GM18873 (cell line): ENCODE results near the gene EIPR1.

ENCODE experiments used
- ATAC-seq: cut with Tn5 transposase; IDR thresholded peaks from one replicate; pipeline ENCODE4 v1.9.1; 2021; ENCODE audit warnings: mild to moderate bottlenecking, moderate library complexity, moderate number of reproducible peaks; ENCODE audit not compliant: unreplicated experiment, low FRiP score

EIPR1 gene

GRCh38 chr2:3377612-3378432 is at the start of gene EIPR1:
TSS of gene EIPR1 (minus strand) at chr2:3377818. CDS start at chr2:3377689, 129 bp downstream.
- ATAC-seq, result peak; percentile 85

- ATAC-seq, result no peak
These were observed 49.7 kb upstream of the EIPR1 start for GRCh38 chr2:3427272-3427671.

- no peak for ATAC-seq
These were observed 49.0 kb upstream of the EIPR1 start for GRCh38 chr2:3426615-3427014.

- ATAC-seq, result no peak
These were observed 46.7 kb upstream of the EIPR1 start for GRCh38 chr2:3424171-3424795.

GRCh38 chr2:3423492-3424170 is 46.0 kb upstream of the EIPR1 start:
- peak; percentile 58 for ATAC-seq

DNA sequence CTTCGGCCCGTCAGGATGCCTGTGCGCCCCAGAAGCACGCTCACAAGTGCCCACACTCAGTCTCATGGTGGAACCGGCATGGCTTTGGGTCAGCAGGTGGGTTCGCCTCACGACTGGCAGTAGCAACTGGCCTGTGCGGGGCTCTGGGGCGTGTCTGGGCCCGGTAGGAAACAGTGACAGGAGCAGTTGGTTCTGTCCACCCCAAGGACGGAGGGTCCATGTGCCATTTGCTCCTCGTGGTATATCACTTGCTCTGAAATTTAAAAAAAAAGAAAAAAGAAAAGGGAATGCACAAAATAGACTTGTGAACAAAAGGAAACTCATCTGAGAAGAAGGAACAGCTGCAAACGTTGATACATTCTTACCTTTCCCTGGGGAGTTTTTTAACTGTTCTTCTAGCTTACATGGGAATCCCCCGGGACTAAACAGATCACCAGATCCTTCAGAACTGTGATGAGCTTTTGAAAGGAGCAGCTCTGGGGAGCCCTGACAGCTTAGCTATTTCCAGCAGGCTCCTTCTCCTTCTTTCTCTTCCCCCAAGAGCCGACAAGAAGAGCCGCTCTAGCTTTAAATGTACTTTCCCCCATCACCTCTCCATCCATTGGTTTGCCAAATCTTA is 44.7 kb upstream of the EIPR1 start:
- ATAC-seq, result peak; percentile 50

GRCh38 chr2:3421580-3421979 is 44.0 kb upstream of the EIPR1 start:
- no peak for ATAC-seq

- ATAC-seq, result no peak
These were observed 43.3 kb upstream of the EIPR1 start for GRCh38 chr2:3420769-3421397.

DNA sequence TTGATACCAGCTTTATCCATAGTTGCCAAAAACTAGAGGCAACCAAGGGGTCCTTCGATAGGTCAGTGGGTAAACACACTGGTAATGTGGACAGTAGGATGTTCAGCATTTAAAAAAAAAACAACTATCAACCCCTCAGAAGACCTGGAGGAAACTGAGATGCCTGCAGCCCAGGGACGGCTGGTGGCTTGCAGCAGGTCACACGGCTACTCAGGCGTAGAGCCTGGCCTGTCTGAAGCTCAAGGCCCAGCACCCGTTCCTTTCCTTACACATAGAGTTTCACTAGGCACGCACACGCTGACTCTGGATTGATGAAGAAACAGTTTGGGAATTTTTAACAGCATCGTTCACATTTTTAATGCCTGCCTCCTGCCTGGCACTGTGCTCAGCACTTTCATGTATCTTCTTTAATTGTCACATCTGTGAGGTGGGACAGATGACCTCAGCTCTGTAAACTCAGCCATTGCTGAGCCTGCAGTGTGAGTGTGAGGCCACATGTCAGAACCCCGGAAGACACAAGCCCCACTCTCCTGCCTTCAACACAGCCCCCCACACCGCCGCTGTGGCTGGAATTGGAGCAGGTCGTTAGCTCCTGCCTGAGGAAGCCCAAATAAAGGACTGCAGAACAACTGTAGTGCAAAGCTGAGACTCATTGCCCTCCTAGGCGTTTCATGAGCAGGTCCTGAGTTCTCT is 42.6 kb upstream of the EIPR1 start:
- ATAC-seq, result no peak

GRCh38 chr2:3418766-3419404 is 41.3 kb upstream of the EIPR1 start:
- ATAC-seq, result no peak

DNA sequence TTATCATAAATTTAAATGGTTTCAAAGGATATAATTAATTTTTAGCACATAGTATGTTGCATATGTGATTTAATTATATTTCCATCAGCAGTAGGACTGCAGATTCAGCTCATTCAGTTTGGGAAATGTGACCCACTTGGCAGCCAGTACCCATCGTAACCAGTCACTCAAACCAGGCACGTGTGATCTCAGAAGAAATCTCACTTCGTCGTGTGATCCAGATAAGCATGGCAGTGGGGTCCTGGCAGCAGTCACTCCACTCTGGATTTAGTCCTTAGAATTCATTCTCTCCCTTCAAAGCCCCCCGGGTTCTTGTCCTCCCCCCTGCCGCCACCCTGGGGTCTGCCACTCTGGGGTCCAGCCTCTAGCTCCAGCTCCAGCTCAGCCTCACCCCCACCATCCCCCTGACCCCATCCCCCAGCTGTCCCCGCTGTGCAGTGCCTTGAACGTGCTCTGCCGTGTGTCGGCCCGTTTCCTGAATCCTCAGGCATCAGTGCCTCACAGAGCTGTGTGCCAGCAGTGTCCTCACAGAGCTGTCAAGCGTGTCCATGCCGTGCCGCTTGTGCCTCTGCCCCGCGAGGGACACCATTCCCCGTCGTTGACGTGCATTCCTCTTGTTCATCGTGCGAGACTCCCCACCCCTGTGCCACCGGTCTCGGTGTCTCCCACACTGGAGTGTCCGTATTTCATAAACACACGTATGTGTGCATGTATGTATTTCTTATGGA is 36.7 kb upstream of the EIPR1 start:
- ATAC-seq, result no peak

DNA sequence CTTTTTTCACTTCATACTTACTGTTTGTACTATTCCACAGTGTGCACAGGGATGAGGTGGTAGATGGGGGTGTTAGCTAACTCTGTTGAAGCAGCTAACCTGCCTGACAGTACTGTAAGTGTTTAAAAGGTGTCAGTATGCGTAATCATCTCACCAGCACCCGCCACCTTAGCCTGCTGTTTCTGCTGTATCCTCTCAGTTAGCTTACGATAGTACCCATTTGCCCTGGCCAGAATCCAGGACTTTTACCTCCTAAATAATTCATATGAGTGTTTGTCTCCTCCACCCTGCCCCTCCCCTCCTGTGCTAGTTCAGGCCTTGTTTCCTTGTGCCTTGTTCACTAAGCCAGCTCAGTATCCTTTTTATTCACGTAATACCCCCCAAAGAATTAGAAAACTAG is 36.1 kb upstream of the EIPR1 start:
- ATAC-seq, result no peak

GRCh38 chr2:3411103-3411502 is 33.5 kb upstream of the EIPR1 start:
- no peak for ATAC-seq

DNA sequence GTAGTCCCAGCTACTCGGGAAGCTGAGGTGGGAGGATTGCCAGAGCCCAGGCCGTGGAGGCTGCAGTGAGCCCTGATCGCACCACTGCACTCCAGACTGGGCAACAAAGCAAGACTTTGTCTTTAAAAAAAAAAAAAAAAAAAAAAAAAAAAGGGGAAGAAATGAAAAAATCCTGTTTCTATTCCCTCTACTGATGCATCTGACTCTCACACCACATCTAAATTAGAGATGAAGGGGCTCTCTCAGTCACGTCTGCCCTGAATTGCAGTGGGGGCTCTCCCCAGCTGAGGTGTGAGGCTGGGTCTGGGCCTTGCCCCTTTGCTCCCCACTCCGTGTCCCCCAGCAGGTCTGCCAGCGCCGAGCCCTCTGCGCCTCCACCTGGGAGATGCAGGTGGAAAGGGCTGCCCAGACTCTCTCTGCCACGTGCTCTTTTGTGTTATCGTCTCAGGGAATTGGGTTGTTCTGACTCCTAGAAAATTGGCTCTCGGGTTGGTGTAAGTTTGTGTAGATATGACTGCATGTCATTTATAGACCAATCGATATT is 32.1 kb upstream of the EIPR1 start:
- no peak for ATAC-seq

DNA sequence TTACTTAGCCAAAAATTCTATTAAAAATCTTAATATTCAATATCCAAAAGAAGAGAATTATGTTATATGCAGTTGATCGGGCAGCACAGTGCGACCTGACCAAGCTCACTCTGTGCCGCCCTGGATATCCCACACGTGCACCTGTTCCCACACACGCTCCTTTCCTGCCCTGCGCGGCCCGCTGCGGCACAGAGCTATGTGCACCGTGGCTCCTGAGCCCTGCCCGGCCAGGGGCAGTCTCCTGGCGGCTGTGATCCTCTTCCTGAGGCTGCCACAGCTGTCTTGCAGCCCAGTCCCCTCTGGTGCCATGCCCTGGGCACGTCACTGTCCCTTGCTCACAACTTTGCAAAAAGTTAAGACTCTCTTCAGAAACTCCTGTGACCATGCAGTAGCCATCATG is 31.2 kb upstream of the EIPR1 start:
- no peak for ATAC-seq

- no peak for ATAC-seq
These were observed 28.9 kb upstream of the EIPR1 start for GRCh38 chr2:3406501-3406900.

DNA sequence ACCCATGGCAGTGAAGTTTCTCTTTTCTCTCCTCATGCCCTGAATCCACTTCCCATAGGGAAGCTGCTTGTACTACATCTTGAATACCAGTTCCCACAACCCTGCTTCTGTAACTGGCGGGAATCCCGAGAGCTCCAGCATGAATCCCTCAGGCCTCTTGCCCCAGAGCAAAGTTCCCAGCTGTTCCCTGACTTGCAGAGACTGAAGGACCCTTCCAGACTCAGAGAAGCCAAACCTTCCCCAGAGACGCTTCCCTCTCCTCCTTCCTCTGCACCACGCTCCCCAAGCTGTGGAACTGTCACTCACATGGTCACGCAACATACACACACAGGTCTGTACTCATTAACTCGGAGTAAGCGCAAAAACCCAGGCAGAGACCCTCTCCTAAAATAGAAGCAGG is 28.3 kb upstream of the EIPR1 start:
- no peak for ATAC-seq

GRCh38 chr2:3405307-3405706 is 27.7 kb upstream of the EIPR1 start:
- no peak for ATAC-seq
